Neural cell (in vitro differentiated cells): ENCODE results near the gene P2RY8. TPM values are rescaled to one million over a fixed set of nuclear protein-coding genes. Genes with fewer than 3 reads are reported as not detected.

ENCODE experiments used
- H2AFZ ChIP-seq: fragments of 200-600, 300-800 bp; sonication (generic), shearing (Covaris generic); 2 replicates; pipeline ENCODE4 v1.6.0; 2014; ENCODE audit warnings: low read depth, mild to moderate bottlenecking, antibody characterized with exemption, low read length, moderate library complexity
- H3F3A ChIP-seq: fragments of 200-600 bp; shearing (Covaris generic); 2 replicates; pipeline ENCODE4 v1.6.1; 2016; ENCODE audit warnings: mild to moderate bottlenecking, moderate library complexity, mixed read lengths, antibody characterized with exemption, low read length; ENCODE audit not compliant: insufficient read depth, poor library complexity, severe bottlenecking
- H3K27ac ChIP-seq: fragments of 200-600, 300-800 bp; sonication (generic), shearing (Covaris generic); 2 replicates; pipeline ENCODE4 v1.5.1; 2014; ENCODE audit warnings: mild to moderate bottlenecking, low read length, moderate library complexity
- H3K27me3 ChIP-seq: fragments of 300-800, 200-600 bp; sonication (generic), shearing (Covaris generic); 2 replicates; pipeline ENCODE4 v1.6.0; 2014; ENCODE audit warnings: mild to moderate bottlenecking, low read depth, low read length, moderate library complexity; ENCODE audit not compliant: insufficient read depth
- H3K36me3 ChIP-seq: fragments of 300-800, 200-600 bp; sonication (generic), shearing (Covaris generic); 2 replicates; pipeline ENCODE4 v1.5.1; 2014; ENCODE audit warnings: mild to moderate bottlenecking, antibody characterized with exemption, low read length, moderate library complexity; ENCODE audit not compliant: insufficient read depth
- H3K4me2 ChIP-seq: fragments of 300-800, 200-600 bp; sonication (generic), shearing (Covaris generic); 2 replicates; pipeline ENCODE4 v1.6.0; 2014; ENCODE audit warnings: mild to moderate bottlenecking, low read length
- H3K4me3 ChIP-seq: fragments of 300-800, 200-600 bp; sonication (generic), shearing (Covaris generic); 2 replicates; pipeline ENCODE4 v1.5.1; 2014; ENCODE audit warnings: mild to moderate bottlenecking, low read length, moderate library complexity
- H3K79me2 ChIP-seq: fragments of 200-600 bp; shearing (Covaris generic); replicated peaks from 2 replicates; pipeline ENCODE4 v1.6.0; 2014; ENCODE audit warnings: mild to moderate bottlenecking, low read length, moderate library complexity; ENCODE audit not compliant: insufficient read depth
- H3K9ac ChIP-seq: fragments of 300-800, 200-600 bp; sonication (generic), shearing (Covaris generic); 2 replicates; pipeline ENCODE4 v1.6.1; 2016; ENCODE audit warnings: mild to moderate bottlenecking, low read length, mixed read lengths
- H3K9me2 ChIP-seq: fragments of 200-600 bp; shearing (Covaris generic); 2 replicates; pipeline ENCODE4 v1.6.1; 2016; ENCODE audit warnings: mild to moderate bottlenecking, low read length, mixed read lengths; ENCODE audit not compliant: insufficient read depth
- H3K9me3 ChIP-seq: fragments of 200-600, 300-800 bp; sonication (generic), shearing (Covaris generic); 2 replicates; pipeline ENCODE4 v1.6.1; 2016; ENCODE audit warnings: mild to moderate bottlenecking, mixed run types, low read length, moderate library complexity, mixed read lengths
- H4K20me1 ChIP-seq: fragments of 200-600 bp; shearing (Covaris generic); 2 replicates; pipeline ENCODE4 v1.6.1; 2016; ENCODE audit warnings: mild to moderate bottlenecking, mixed run types; ENCODE audit not compliant: insufficient read depth
- EP300 ChIP-seq: fragments of 450-650 bp; conservative IDR thresholded peaks from 2 replicates; pipeline ENCODE4 v1.6.1; 2014; ENCODE audit warnings: antibody characterized with exemption, mild to moderate bottlenecking, moderate library complexity; ENCODE audit not compliant: poor library complexity, severe bottlenecking
- EZH2 ChIP-seq: fragments of 200-600, 300-800 bp; shearing (Covaris generic), sonication (generic); IDR thresholded peaks from 2 replicates; pipeline ENCODE4 v1.6.1; 2014; ENCODE audit warnings: antibody characterized with exemption, low read length, borderline replicate concordance, mild to moderate bottlenecking; ENCODE audit not compliant: insufficient read depth, poor library complexity, severe bottlenecking
- MXI1 ChIP-seq: fragments of 450-650 bp; conservative IDR thresholded peaks from 2 replicates; pipeline ENCODE4 v1.6.1; 2014; ENCODE audit warnings: antibody characterized with exemption, mild to moderate bottlenecking; ENCODE audit not compliant: poor library complexity, severe bottlenecking
- POLR2AphosphoS5 ChIP-seq: IDR thresholded peaks from 2 replicates; pipeline ENCODE4 v1.6.1; 2012
- RAD21 ChIP-seq: fragments of 450-650 bp; conservative IDR thresholded peaks from 2 replicates; pipeline ENCODE4 v1.6.1; 2014; ENCODE audit warnings: antibody characterized with exemption, mild to moderate bottlenecking, moderate library complexity
- SMC3 ChIP-seq: fragments of 450-650 bp; conservative IDR thresholded peaks from 2 replicates; pipeline ENCODE4 v1.6.1; 2014; ENCODE audit warnings: antibody characterized with exemption, mild to moderate bottlenecking, moderate library complexity; ENCODE audit not compliant: poor library complexity
- TAF1 ChIP-seq: IDR thresholded peaks from 2 replicates; pipeline ENCODE4 v1.6.1; 2012; ENCODE audit warnings: low read depth
- polyA plus RNA-seq: library from polyadenylated mRNA; depleted of rRNA; stranded (reverse); fragments of >200 nt; gene quantifications from 2 replicates; pipeline ENCODE4 v1.2.3, GENCODE V29; 2014
- TF ChIP-seq, protein P1 (sequence below): IDR thresholded peaks from 2 replicates; pipeline ENCODE4 v1.6.1; 2012; ENCODE audit warnings: borderline replicate concordance
- TF ChIP-seq, protein P2 (sequence below): fragments of 450-650 bp; IDR thresholded peaks from 2 replicates; pipeline ENCODE4 v1.5.1; 2014; ENCODE audit warnings: antibody characterized with exemption, mild to moderate bottlenecking, moderate library complexity; ENCODE audit not compliant: poor library complexity, severe bottlenecking

Gene P2RY8
- polyA plus RNA-seq, 1 donor from 2014 or later = not detected

DNA sequence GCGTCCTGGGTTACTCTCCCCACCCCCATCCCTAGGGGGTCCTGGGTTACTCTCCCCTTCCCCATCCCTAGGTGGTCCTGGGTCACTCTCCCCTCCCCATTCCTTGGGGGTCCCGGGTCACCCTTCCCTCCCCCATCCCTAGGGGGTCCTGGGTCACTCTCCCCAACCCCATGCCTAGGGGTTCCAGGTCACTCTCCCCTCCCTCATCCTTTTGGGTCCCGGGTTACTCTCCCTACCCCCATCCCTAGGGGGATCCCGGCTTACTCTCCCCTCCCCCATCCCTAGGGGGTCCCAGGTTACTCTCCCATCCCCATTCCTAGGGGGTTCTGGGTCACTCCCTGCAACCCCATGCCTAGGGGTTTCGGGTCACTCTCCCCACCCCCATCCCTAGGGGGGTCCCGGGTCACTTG lies 85.7 kb downstream of the P2RY8 start:
- peak overlapping the region; percentile 96 for H3K4me3 ChIP-seq
- no peak overlapping the region for H3K9ac ChIP-seq
- no peaks in the 10 kb centered on the region for H3K9me3 ChIP-seq
- H2AFZ ChIP-seq = no peak overlapping the region
- H3K27me3 ChIP-seq = no peaks in the 10 kb centered on the region
- H3K36me3 ChIP-seq = no peaks in the 10 kb centered on the region
- no peaks in the 10 kb centered on the region for H4K20me1 ChIP-seq
- TF ChIP-seq SMC3 (no peak), TAF1 (no peak), MXI1 (no peak), RAD21 (no peak), EZH2 (no peak), POLR2AphosphoS5 (no peak), EP300 (no peak)
- TF ChIP-seq, protein P1, sequence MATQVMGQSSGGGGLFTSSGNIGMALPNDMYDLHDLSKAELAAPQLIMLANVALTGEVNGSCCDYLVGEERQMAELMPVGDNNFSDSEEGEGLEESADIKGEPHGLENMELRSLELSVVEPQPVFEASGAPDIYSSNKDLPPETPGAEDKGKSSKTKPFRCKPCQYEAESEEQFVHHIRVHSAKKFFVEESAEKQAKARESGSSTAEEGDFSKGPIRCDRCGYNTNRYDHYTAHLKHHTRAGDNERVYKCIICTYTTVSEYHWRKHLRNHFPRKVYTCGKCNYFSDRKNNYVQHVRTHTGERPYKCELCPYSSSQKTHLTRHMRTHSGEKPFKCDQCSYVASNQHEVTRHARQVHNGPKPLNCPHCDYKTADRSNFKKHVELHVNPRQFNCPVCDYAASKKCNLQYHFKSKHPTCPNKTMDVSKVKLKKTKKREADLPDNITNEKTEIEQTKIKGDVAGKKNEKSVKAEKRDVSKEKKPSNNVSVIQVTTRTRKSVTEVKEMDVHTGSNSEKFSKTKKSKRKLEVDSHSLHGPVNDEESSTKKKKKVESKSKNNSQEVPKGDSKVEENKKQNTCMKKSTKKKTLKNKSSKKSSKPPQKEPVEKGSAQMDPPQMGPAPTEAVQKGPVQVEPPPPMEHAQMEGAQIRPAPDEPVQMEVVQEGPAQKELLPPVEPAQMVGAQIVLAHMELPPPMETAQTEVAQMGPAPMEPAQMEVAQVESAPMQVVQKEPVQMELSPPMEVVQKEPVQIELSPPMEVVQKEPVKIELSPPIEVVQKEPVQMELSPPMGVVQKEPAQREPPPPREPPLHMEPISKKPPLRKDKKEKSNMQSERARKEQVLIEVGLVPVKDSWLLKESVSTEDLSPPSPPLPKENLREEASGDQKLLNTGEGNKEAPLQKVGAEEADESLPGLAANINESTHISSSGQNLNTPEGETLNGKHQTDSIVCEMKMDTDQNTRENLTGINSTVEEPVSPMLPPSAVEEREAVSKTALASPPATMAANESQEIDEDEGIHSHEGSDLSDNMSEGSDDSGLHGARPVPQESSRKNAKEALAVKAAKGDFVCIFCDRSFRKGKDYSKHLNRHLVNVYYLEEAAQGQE = no peak
- TF ChIP-seq, protein P2, sequence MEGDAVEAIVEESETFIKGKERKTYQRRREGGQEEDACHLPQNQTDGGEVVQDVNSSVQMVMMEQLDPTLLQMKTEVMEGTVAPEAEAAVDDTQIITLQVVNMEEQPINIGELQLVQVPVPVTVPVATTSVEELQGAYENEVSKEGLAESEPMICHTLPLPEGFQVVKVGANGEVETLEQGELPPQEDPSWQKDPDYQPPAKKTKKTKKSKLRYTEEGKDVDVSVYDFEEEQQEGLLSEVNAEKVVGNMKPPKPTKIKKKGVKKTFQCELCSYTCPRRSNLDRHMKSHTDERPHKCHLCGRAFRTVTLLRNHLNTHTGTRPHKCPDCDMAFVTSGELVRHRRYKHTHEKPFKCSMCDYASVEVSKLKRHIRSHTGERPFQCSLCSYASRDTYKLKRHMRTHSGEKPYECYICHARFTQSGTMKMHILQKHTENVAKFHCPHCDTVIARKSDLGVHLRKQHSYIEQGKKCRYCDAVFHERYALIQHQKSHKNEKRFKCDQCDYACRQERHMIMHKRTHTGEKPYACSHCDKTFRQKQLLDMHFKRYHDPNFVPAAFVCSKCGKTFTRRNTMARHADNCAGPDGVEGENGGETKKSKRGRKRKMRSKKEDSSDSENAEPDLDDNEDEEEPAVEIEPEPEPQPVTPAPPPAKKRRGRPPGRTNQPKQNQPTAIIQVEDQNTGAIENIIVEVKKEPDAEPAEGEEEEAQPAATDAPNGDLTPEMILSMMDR = no peak
- H3F3A ChIP-seq = no peaks in the 10 kb centered on the region
- no peaks in the 10 kb centered on the region for H3K9me2 ChIP-seq
- H3K27ac ChIP-seq = no peak overlapping the region
- peaks cover 17% of the 10 kb centered on the region for H3K79me2 ChIP-seq
- no peak overlapping the region for H3K4me2 ChIP-seq

DNA sequence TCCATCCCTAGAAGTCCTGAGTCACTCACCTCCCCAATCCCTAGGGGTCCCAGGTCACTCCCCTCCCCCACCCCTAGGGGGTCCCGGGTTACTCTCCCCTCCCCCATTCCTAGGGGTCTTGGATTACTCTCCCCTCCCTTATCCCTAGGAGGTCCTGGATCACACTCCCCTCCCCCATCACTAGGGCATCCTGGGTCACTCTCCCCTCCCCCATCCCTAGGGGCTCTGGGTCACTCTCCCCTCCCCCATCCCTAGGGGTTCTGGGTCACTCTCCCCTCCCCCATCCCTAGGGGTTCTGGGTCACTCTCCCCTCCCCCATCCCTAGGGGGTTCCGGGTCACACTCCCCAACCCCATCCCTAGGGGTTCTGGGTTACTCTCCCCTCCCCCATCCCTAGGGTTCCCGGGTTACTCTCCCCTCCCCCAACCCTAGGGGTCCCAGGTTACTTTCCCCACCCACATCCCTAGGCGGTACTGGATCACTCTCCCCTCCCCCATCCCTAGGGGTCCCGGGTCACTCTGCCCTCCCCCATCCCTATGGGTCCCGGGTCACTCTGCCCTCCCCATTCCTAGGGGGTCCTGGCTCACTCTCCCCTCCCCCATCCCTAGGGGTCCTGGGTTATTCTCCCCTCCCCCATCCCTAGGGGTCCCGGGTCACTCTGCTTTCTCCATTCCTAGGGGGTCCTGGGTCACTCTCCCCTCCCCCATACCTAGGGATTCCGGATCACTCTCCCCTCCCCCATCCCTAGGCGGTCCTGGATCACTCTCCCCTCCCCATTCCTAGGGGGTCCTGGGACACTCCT lies 86.4 kb downstream of the P2RY8 start:
- no peak overlapping the region for H3K27ac ChIP-seq
- peaks cover 17% of the 10 kb centered on the region for H3K79me2 ChIP-seq
- H3K9ac ChIP-seq = no peak overlapping the region
- H3K9me2 ChIP-seq = no peaks in the 10 kb centered on the region
- TF ChIP-seq TAF1 = no peak
- TF ChIP-seq SMC3 = no peak
- TF ChIP-seq EP300 = no peak
- TF ChIP-seq, protein P1 = no peak
- TF ChIP-seq EZH2 = no peak
- TF ChIP-seq, protein P2 = no peak
- no peak for TF ChIP-seq MXI1
- no peak for TF ChIP-seq RAD21
- TF ChIP-seq POLR2AphosphoS5 = no peak
- no peaks in the 10 kb centered on the region for H3K27me3 ChIP-seq
- no peaks in the 10 kb centered on the region for H3F3A ChIP-seq
- no peaks in the 10 kb centered on the region for H3K9me3 ChIP-seq
- no peaks in the 10 kb centered on the region for H4K20me1 ChIP-seq
- H2AFZ ChIP-seq = no peak overlapping the region
- H3K4me2 ChIP-seq = no peak overlapping the region
- H3K36me3 ChIP-seq = no peaks in the 10 kb centered on the region
- no peak overlapping the region for H3K4me3 ChIP-seq
